Left cardiac atrium (tissue), 4 donors: Measurements from ENCODE around the gene DCDC1. TPM values are rescaled to one million over a fixed set of nuclear protein-coding genes. Genes with fewer than 3 reads are reported as not detected.

Experiments used
- ATAC-seq, 2 donors: fragments of 200-7000 bp; cut with Tn5 transposase; one replicate each; pipeline ENCODE4 v1.9.1; 2020; ENCODE audit warnings: mild to moderate bottlenecking in 2 of 2, moderate library complexity in 2 of 2
- DNase-seq: peaks from one replicate; pipeline ENCODE4 v3.0.0-alpha.2; 2020
- intact Hi-C, 2 donors: fragments of 100-400 bp; cut with DNase I; formaldehyde crosslinking; loops; one replicate each; pipeline versions ENCODE4 v1.14.1 to v1.15.1; 2022 to 2023
- total RNA-seq, 2 donors: library from RNA; stranded (reverse); fragmentation: NEBNext Ultra II Directional; extraction: Animal tissue kit (Norgen Biotek cat#: 25700); gene quantifications; one replicate each; pipeline ENCODE4 v1.2.1, GENCODE V29; 2021
- donor health status: DM: no; HTN: yes; CAD: no.
- donor health status: DM: no; HTN: yes; CAD: no; lungs with severe emphysema.
- donor health status: DM: yes; HTN: yes; CAD: no.
- donor health status: Dilated cardiomyopathy.

The DCDC1 gene
- total RNA-seq, 2 donors from 2014 or later, result 0.13 to 0.15 TPM

GRCh38 chr11:31246451-31247165 lies 122.9 kb downstream of the DCDC1 start:
- ATAC-seq (peak; percentile 68 to 72), DNase-seq (no peak)
- intact Hi-C loops, result loop anchor here in 1 of 2 donors (10.0 kb wide), 1 partner anchor 118 kb away; the partner anchor contains the start of genes DCDC1 and DNAJC24

GRCh38 chr11:31243706-31244105 lies 125.8 kb downstream of the DCDC1 start:
- intact Hi-C loops, result loop anchor here in 1 of 2 donors (10.0 kb wide), 1 partner anchor 121 kb away; the partner anchor contains the start of genes DCDC1 and DNAJC24
- ATAC-seq, result no peak

GRCh38 chr11:31240340-31240904 lies 129.1 kb downstream of the DCDC1 start:
- peak in 1 of 2 donors; percentile 32 for ATAC-seq
- no peak for DNase-seq
- intact Hi-C loops, result loop anchor here in 1 of 2 donors (10.0 kb wide), 1 partner anchor 124 kb away; the partner anchor contains the start of genes DCDC1 and DNAJC24

More at GRCh38 chr11:31243706-31244105, 125.8 kb downstream of the DCDC1 start:
- no peak for DNase-seq

- ATAC-seq (no peak), DNase-seq (no peak)
- intact Hi-C loops, result loop anchor here in 1 of 2 donors (5.0 kb wide), 2 partner anchors 634 to 939 kb away; no protein-coding TSS in a partner anchor
Observed at GRCh38 chr11:31237819-31238760, 131.4 kb downstream of the DCDC1 start.

- intact Hi-C loops, result loop anchor here in 1 of 2 donors (5.0 kb wide), 2 partner anchors 636 to 941 kb away; no protein-coding TSS in a partner anchor
- ATAC-seq (no peak), DNase-seq (no peak)
Observed at GRCh38 chr11:31236143-31236542, 133.4 kb downstream of the DCDC1 start.

GRCh38 chr11:31233425-31233824 lies 136.1 kb downstream of the DCDC1 start:
- DNase-seq (no peak), ATAC-seq (no peak)
- intact Hi-C loops, result no loop called here

GRCh38 chr11:31231601-31232000 lies 137.9 kb downstream of the DCDC1 start:
- ATAC-seq, result no peak
- DNase-seq, result no peak
- intact Hi-C loops, result no loop called here

GRCh38 chr11:31218847-31219246 lies 150.7 kb downstream of the DCDC1 start:
- ATAC-seq, result no peak
- DNase-seq, result no peak
- intact Hi-C loops, result no loop called here

- no peak for DNase-seq
- no peak for ATAC-seq
- intact Hi-C loops, result no loop called here
Observed at GRCh38 chr11:31214372-31214771, 155.2 kb downstream of the DCDC1 start.

GRCh38 chr11:31199378-31199777 lies 170.2 kb downstream of the DCDC1 start:
- ATAC-seq (no peak), DNase-seq (no peak)
- intact Hi-C loops, result no loop called here

- ATAC-seq, result no peak
- no peak for DNase-seq
- intact Hi-C loops, result no loop called here
Observed at GRCh38 chr11:31173926-31174680, 195.4 kb downstream of the DCDC1 start.

- DNase-seq (no peak), ATAC-seq (no peak)
- intact Hi-C loops, result no loop called here
Observed at GRCh38 chr11:31160504-31161422, 208.8 kb downstream of the DCDC1 start.

GRCh38 chr11:31150841-31151240 lies 218.7 kb downstream of the DCDC1 start:
- DNase-seq (no peak), ATAC-seq (no peak)
- intact Hi-C loops, result no loop called here

GRCh38 chr11:31150011-31150410 lies 219.5 kb downstream of the DCDC1 start:
- DNase-seq (no peak), ATAC-seq (no peak)
- intact Hi-C loops, result no loop called here

- intact Hi-C loops, result no loop called here
- DNase-seq, result no peak
- ATAC-seq, result no peak
Observed at GRCh38 chr11:31141789-31142188, 227.8 kb downstream of the DCDC1 start.

- no peak for DNase-seq
- ATAC-seq, result no peak
- intact Hi-C loops, result no loop called here
Observed at GRCh38 chr11:31139479-31139878, 230.1 kb downstream of the DCDC1 start.

GRCh38 chr11:31132531-31133421 lies 236.8 kb downstream of the DCDC1 start:
- intact Hi-C loops, result no loop called here
- DNase-seq (no peak), ATAC-seq (no peak)
